T-cell (primary cell): Measurements from ENCODE around the gene NR2E1. TPM values are rescaled to one million over a fixed set of nuclear protein-coding genes. Genes with fewer than 3 reads are reported as not detected.

Source experiments
- ATAC-seq, 4 experiments: fragments of 200-7000 bp in 3 of 4; fragments of 150-1000 bp in 1 of 4; cut with Tn5 transposase; replicated peaks in 1 of 4; 1 replicate in 3 of 4; 2 replicates in 1 of 4; pipeline ENCODE4 v1.10.0; 2021; ENCODE audit warnings: moderate library complexity in 3 of 4, mild to moderate bottlenecking in 2 of 4, moderate number of reproducible peaks in 1 of 4
- CTCF ChIA-PET, 2 donors: fragments of 300-600 bp; sonication (Branson Sonifier 250); formaldehyde crosslinking; loops; one replicate each; lab custom pipeline; 2022; ENCODE audit warnings: antibody characterized with exemption in 2 of 2; lab: Charles Lee
- POLR2A ChIA-PET, 2 donors: fragments of 300-600 bp; sonication (Branson Sonifier 250); formaldehyde crosslinking; loops; one replicate each; lab custom pipeline; 2022; ENCODE audit warnings: antibody characterized with exemption in 2 of 2; lab: Charles Lee
- DNase-seq, 35 experiments: peaks; one replicate each; pipeline versions ENCODE4 v3.0.0 to v3.0.0-alpha.2; 2013 to 2023
- H3K27ac ChIP-seq: one replicate; pipeline ENCODE4 v1.5.1; 2013; ENCODE audit warnings: low read length
- H3K27me3 ChIP-seq, 2 experiments: replicated peaks in 1 of 2; 1 replicate in 1 of 2; 2 replicates in 1 of 2; pipeline versions ENCODE4 v1.6.1 to v1.7.0; 2013; ENCODE audit warnings: low read length in 1 of 2, mixed read lengths in 1 of 2; ENCODE audit not compliant: control insufficient read depth in 2 of 2, insufficient read depth in 2 of 2; ENCODE audit errors: extremely low read depth in 1 of 2
- H3K36me3 ChIP-seq, 2 donors: 1 replicate in 1 of 2; 2 replicates in 1 of 2; pipeline versions ENCODE4 v1.6.1 to v1.7.0; 2013; ENCODE audit warnings: low read length in 1 of 2; ENCODE audit not compliant: control insufficient read depth in 2 of 2, insufficient read depth in 1 of 2; ENCODE audit errors: extremely low read depth in 1 of 2
- H3K4me1 ChIP-seq, 2 experiments: 1 replicate in 1 of 2; 2 replicates in 1 of 2; pipeline versions ENCODE4 v1.6.1 to v1.7.0; 2013; ENCODE audit warnings: low read length in 2 of 2, mixed read lengths in 1 of 2; ENCODE audit not compliant: insufficient read depth in 2 of 2, control insufficient read depth in 1 of 2; ENCODE audit errors: extremely low read depth in 1 of 2
- H3K4me3 ChIP-seq, 2 donors: 1 replicate in 1 of 2; 2 replicates in 1 of 2; pipeline versions ENCODE4 v1.5.1 to v1.7.0; 2013; ENCODE audit warnings: mild to moderate bottlenecking in 2 of 2, low read length in 1 of 2, moderate library complexity in 1 of 2; ENCODE audit not compliant: control insufficient read depth in 1 of 2; ENCODE audit errors: extremely low read depth in 1 of 2
- H3K9me3 ChIP-seq: 2 replicates; pipeline ENCODE4 v1.7.0; 2013
- H3K27ac Mint-ChIP-seq, 2 donors: one replicate each; pipeline ENCODE4 v1.8.0; 2020 to 2021; ENCODE audit warnings: mild to moderate bottlenecking in 2 of 2, mixed read lengths in 2 of 2
- H3K27me3 Mint-ChIP-seq, 2 donors: one replicate each; pipeline ENCODE4 v1.8.0; 2021 to 2022; ENCODE audit warnings: mixed read lengths in 2 of 2
- H3K36me3 Mint-ChIP-seq: one replicate; pipeline ENCODE4 v1.8.0; 2021; ENCODE audit warnings: mixed read lengths
- H3K4me1 Mint-ChIP-seq, 3 donors: one replicate each; pipeline ENCODE4 v1.8.0; 2020 to 2022; ENCODE audit warnings: mixed read lengths in 3 of 3, mild to moderate bottlenecking in 1 of 3
- H3K4me3 Mint-ChIP-seq, 3 donors: one replicate each; pipeline ENCODE4 v1.8.0; 2020 to 2022; ENCODE audit warnings: mild to moderate bottlenecking in 3 of 3, mixed read lengths in 3 of 3, moderate library complexity in 3 of 3
- H3K9me3 Mint-ChIP-seq, 3 donors: one replicate each; pipeline ENCODE4 v1.8.0; 2020 to 2022; ENCODE audit warnings: mixed read lengths in 3 of 3
- WGBS: methylation state at CpG from one replicate; pipeline ENCODE4 v1.1.5; 2013; ENCODE audit warnings: missing lambda C conversion rate; ENCODE audit not compliant: insufficient coverage; 5-methylcytosine and 5-hydroxymethylcytosine counted together
- total RNA-seq, 35 experiments: library from RNA in 6 of 35; stranded (reverse) in 6 of 35; fragments of 120-200 nt in 1 of 35; gene quantifications; one replicate each; pipeline versions ENCODE4 v1.2.1 to v1.2.4 and lab custom pipeline; 2013 to 2026

The NR2E1 gene
- total RNA-seq, 5 donors from 2014 or later (not counting 1 experiment from before 2014, with no cell fraction given): not detected

DNA sequence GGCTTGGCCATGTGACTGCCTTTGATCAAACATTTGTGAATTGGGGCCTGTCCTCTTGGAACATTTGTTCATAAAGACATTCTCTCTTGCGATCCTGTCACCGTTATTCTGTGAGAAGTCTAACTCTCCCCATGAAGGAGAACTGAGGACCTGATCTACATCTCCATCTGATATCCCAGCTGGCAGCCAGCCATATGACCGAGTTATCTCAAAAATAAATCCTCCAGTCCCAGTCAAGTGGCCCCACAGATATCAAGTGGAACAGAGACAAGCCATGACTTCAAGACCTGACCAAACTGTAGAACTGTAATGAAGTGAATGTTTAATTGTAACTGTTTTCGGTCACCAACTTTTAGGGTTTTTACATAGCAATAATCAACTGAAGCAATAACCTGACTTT, 69.3 kb downstream of the NR2E1 start:
- no peak overlapping the region for H3K4me3 ChIP-seq
- ChIA-PET POLR2A (interaction anchor here in 1 of 2 donors (0.6 kb wide), 1 partner anchor 844 kb away, joined by 3 read pairs; no protein-coding TSS in a partner anchor), CTCF (interaction anchor here in 1 of 2 donors (0.9 kb wide), 1 partner anchor 21 kb away, joined by 3 read pairs; no protein-coding TSS in a partner anchor)
- peaks cover 0 to 1% of the 10 kb centered on the region in 2 experiments for H3K4me1 ChIP-seq
- DNase-seq (no peak), ATAC-seq (no peak)
- H3K9me3 ChIP-seq: no peaks in the 10 kb centered on the region
- H3K36me3 Mint-ChIP-seq: peaks cover 29% of the 10 kb centered on the region
- H3K27me3 Mint-ChIP-seq: no peaks in the 10 kb centered on the region
- 100% methylated on average over 2 of the region's 4 CpGs for WGBS
- no peak overlapping the region for H3K27ac Mint-ChIP-seq
- H3K27ac ChIP-seq: no peak overlapping the region
- no peaks in the 10 kb centered on the region for H3K27me3 ChIP-seq
- H3K9me3 Mint-ChIP-seq: no peaks in the 10 kb centered on the region
- no peak overlapping the region for H3K4me3 Mint-ChIP-seq
- peaks cover 0 to 10% of the 10 kb centered on the region in 2 donors for H3K36me3 ChIP-seq
- H3K4me1 Mint-ChIP-seq: peaks cover 39 to 43% (median 41%) of the 10 kb centered on the region in 3 donors

DNA sequence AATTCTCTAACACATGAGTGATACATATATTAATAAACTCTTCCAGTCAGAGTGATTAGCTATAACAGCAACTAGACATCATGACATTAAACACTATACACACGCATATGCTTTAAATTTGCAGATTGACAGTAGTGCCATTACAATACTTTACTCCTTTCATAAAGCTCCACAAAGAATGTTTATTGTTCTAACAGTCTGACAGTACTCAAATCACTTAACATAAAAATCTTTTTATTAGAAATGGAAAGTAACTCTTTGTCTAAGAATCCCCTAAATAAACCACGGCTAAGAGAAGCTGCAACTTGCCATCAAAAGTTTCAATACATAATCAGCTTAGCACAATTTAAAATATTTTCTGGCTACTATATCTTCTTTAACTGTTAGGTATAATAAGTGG, 71.0 kb downstream of the NR2E1 start:
- H3K27ac Mint-ChIP-seq: no peak overlapping the region
- peaks cover 0 to 14% of the 10 kb centered on the region in 2 donors for H3K36me3 ChIP-seq
- WGBS: no CpG with 5 or more reads among the region's 2 CpGs
- H3K36me3 Mint-ChIP-seq: peaks cover 40% of the 10 kb centered on the region
- peaks cover 0 to 1% (median 0%) of the 10 kb centered on the region in 3 donors for H3K9me3 Mint-ChIP-seq
- ATAC-seq (no peak), DNase-seq (no peak)
- POLR2A ChIA-PET: interaction anchor here in 1 of 2 donors (0.6 kb wide), 1 partner anchor 13 kb away, joined by 3 read pairs; no protein-coding TSS in a partner anchor
- H3K4me1 ChIP-seq: peaks cover 0 to 6% of the 10 kb centered on the region in 2 experiments
- H3K27ac ChIP-seq: no peak overlapping the region
- H3K4me1 Mint-ChIP-seq: peaks cover 36 to 42% (median 41%) of the 10 kb centered on the region in 3 donors
- no peak overlapping the region for H3K4me3 ChIP-seq
- CTCF ChIA-PET: interaction anchor here (0.6 kb wide), 2 partner anchors 14 to 1917 kb away, joined by 3 to 5 read pairs; no protein-coding TSS in a partner anchor
- no peaks in the 10 kb centered on the region for H3K27me3 ChIP-seq
- no peak overlapping the region for H3K4me3 Mint-ChIP-seq
- no peaks in the 10 kb centered on the region for H3K27me3 Mint-ChIP-seq
- no peaks in the 10 kb centered on the region for H3K9me3 ChIP-seq

DNA sequence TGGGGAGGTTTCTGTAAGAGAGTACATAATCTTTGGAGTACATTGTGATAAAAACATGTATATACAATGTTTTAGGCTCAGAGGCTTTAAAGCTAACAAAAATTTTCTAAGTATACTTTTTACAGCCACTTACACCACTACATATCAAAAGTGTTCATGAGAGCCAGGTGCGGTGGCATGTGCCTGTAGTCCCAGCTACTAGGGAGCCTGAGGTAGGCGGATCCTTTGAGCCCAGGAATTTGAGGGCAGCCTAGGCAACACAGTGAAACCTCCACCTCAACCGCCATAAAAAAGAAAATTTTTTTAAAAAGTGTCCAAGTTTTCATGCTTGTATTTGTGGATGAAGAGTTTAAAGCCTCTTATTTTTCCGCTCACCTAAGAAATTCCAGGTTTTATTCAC, 72.5 kb downstream of the NR2E1 start:
- CTCF ChIA-PET: no interaction called here
- peaks cover 54% of the 10 kb centered on the region for H3K36me3 Mint-ChIP-seq

More for the DNA sequence above, 72.5 kb downstream of the NR2E1 start:
- POLR2A ChIA-PET: interaction anchor here in 1 of 2 donors (0.8 kb wide), 1 partner anchor 11 kb away, joined by 3 read pairs; no protein-coding TSS in a partner anchor
- Mint-ChIP-seq H3K4me3 (no peak overlapping the region), H3K4me1 (peaks cover 31 to 41% (median 38%) of the 10 kb centered on the region in 3 donors), H3K27ac (no peak overlapping the region), H3K27me3 (no peaks in the 10 kb centered on the region), H3K9me3 (peaks cover 0 to 11% (median 3%) of the 10 kb centered on the region in 3 donors)
- Histone ChIP-seq H3K4me1 (peaks cover 0 to 6% of the 10 kb centered on the region in 2 experiments), H3K4me3 (no peak overlapping the region), H3K27me3 (no peaks in the 10 kb centered on the region), H3K9me3 (no peaks in the 10 kb centered on the region), H3K27ac (no peak overlapping the region), H3K36me3 (peaks cover 2 to 14% of the 10 kb centered on the region in 2 donors)
- DNase-seq: no peak
- ATAC-seq: no peak
- WGBS: no CpG with 5 or more reads among the region's 4 CpGs

Other genes starting within 250 kb of the NR2E1 start
- 10 to 100 TPM; 56.2 to 85.5 (median 68.7) TPM for gene SEC63, start 207.8 kb upstream of the NR2E1 start, total RNA-seq
- gene OSTM1, start 91.3 kb upstream of the NR2E1 start, total RNA-seq: 10 to 100 TPM; 27.2 to 43.7 (median 39.7) TPM
- 10 to 100 TPM; 50.1 to 61.4 (median 51.3) TPM for gene SNX3, start 95.0 kb downstream of the NR2E1 start, total RNA-seq
- 1 to 10 TPM; 4.1 to 6.2 (median 5.3) TPM for gene AFG1L, start 129.0 kb downstream of the NR2E1 start, total RNA-seq